ENCODE results near the gene ELMO1. TPM values are rescaled to one million over a fixed set of nuclear protein-coding genes. Genes with fewer than 3 reads are reported as not detected.

ELMO1 gene
- total RNA-seq, 2 donors from 2014 or later, result 66.0 to 72.2 TPM

DNA sequence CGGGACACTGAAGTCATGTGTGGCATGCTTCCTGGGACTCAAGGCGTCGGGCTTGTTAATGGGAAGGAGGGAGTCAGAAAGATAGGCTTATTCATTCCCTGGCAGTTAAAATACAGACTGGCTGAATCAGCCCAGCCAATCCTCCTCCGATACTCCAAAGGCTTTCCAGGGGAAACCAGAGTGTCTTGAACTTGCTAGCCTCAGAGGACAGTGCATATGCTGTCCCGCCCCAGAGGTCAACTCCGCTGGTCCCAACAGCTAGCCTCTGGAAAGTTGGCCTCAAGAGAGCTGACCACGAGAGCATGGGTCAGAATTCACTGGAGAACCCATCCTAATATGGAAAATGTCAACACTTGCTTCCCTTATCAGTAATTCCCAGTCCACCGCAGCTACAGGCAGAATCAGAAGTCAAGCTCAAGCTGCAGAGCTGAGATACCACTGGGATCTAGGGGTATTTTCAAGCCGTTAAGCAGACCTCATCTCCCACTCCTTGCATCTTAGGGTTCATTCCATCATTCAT, 43.0 kb downstream of the ELMO1 start:
- no peak overlapping the region for H3K4me3 ChIP-seq
- H3K4me1 ChIP-seq (ENCODE audit: control insufficient read depth in 1 of 2, low read depth in 2 of 2), result peaks cover 0 to 3% of the 10 kb centered on the region in 2 donors
- DNase-seq (ENCODE audit: low spot score) (no peak), ATAC-seq (ENCODE audit: insufficient number of reproducible peaks, low FRiP score, low read depth) (no peak)
- H3K9me3 ChIP-seq, result no peaks in the 10 kb centered on the region
- no peak overlapping the region for H3K27ac ChIP-seq
- no peaks in the 10 kb centered on the region for H3K36me3 ChIP-seq
- H3K27me3 ChIP-seq (replicated peaks; ENCODE audit: insufficient read depth), result no peaks in the 10 kb centered on the region
- TF ChIP-seq, protein P1, sequence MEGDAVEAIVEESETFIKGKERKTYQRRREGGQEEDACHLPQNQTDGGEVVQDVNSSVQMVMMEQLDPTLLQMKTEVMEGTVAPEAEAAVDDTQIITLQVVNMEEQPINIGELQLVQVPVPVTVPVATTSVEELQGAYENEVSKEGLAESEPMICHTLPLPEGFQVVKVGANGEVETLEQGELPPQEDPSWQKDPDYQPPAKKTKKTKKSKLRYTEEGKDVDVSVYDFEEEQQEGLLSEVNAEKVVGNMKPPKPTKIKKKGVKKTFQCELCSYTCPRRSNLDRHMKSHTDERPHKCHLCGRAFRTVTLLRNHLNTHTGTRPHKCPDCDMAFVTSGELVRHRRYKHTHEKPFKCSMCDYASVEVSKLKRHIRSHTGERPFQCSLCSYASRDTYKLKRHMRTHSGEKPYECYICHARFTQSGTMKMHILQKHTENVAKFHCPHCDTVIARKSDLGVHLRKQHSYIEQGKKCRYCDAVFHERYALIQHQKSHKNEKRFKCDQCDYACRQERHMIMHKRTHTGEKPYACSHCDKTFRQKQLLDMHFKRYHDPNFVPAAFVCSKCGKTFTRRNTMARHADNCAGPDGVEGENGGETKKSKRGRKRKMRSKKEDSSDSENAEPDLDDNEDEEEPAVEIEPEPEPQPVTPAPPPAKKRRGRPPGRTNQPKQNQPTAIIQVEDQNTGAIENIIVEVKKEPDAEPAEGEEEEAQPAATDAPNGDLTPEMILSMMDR (IDR thresholded peaks at IDR 0.05), result no peak

DNA sequence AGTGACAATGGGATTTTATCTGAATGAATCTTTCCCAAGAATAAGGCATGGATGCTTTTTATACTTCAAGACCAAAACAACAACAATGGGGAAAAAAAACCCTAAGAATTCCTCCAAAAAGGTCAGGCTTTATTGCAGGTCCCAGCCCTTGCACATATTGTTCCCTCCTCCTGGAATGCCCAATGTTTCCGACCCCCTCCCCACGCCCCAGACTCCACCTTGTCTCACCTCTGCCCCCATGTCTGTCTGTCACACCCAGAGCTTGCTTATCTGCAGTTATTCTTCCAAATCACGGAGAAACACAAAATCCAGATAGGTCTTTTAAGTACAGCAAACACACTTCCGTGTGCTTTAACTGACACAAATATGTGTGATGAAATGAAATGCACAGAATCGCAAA, 43.5 kb downstream of the ELMO1 start:
- ATAC-seq (ENCODE audit: insufficient number of reproducible peaks, low FRiP score, low read depth) (no peak), DNase-seq (ENCODE audit: low spot score) (no peak)
- TF ChIP-seq, protein P1 (IDR thresholded peaks at IDR 0.05), result no peak
- H3K4me1 ChIP-seq (ENCODE audit: control insufficient read depth in 1 of 2, low read depth in 2 of 2), result peaks cover 0 to 3% of the 10 kb centered on the region in 2 donors
- no peak overlapping the region for H3K27ac ChIP-seq
- H3K36me3 ChIP-seq, result no peaks in the 10 kb centered on the region
- H3K27me3 ChIP-seq (replicated peaks; ENCODE audit: insufficient read depth), result no peaks in the 10 kb centered on the region
- H3K4me3 ChIP-seq, result no peak overlapping the region
- H3K9me3 ChIP-seq, result no peaks in the 10 kb centered on the region

DNA sequence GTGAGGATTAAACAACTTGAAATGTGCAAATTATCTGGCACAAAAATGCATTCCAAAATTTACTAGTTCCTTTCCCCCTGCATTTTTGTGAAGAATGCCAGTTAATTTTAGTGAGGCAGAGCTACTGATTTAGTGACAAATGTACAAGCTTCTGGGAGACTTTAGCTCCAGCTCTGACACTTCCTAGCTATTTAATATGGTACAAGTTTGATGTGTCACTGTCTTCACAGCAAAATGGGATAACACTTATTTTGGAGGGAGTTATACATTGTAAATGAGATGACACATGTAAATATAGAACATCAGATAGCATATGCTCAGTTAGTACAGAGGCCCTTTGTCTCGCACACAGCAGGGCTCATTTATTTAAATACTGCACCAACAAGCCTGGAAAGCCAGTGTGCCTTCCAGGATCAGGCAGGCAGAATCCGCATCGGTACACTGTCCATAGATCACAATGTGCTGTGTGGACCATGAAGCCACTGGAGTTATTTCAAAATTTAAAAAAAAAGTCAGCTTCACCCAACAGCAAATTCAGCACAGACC, 48.7 kb downstream of the ELMO1 start:
- TF ChIP-seq, protein P1 (IDR thresholded peaks at IDR 0.05), result no peak
- no peak for DNase-seq (ENCODE audit: low spot score)
- Histone ChIP-seq H3K9me3 (no peaks in the 10 kb centered on the region), H3K4me1 (ENCODE audit: control insufficient read depth in 1 of 2, low read depth in 2 of 2) (no peaks in the 10 kb centered on the region), H3K36me3 (no peaks in the 10 kb centered on the region), H3K4me3 (no peak overlapping the region), H3K27me3 (replicated peaks; ENCODE audit: insufficient read depth) (no peaks in the 10 kb centered on the region), H3K27ac (no peak overlapping the region)
- no peak for ATAC-seq (ENCODE audit: insufficient number of reproducible peaks, low FRiP score, low read depth)

DNA sequence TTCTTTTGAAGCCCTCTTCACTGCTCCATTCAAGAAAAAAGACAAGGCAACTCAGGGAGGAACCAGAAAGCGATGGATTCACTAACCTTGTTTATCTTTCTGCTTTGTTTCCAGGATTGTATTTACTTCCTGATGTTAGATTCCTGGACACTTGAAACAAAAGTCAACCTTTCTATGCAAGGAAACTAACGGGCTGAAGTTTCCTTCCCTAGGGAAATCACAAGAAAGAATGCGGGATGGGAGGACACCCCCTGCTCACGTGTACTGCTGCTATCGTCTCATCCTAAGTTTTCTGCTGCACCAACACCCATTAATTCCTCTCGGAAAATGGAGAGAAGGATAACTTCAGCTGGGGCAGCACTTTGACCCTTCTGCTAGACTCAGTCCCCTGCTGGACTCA, 50.3 kb downstream of the ELMO1 start:
- Histone ChIP-seq H3K36me3 (no peaks in the 10 kb centered on the region), H3K9me3 (no peaks in the 10 kb centered on the region), H3K4me1 (ENCODE audit: control insufficient read depth in 1 of 2, low read depth in 2 of 2) (no peaks in the 10 kb centered on the region), H3K27ac (no peak overlapping the region), H3K4me3 (no peak overlapping the region), H3K27me3 (replicated peaks; ENCODE audit: insufficient read depth) (no peaks in the 10 kb centered on the region)
- DNase-seq (ENCODE audit: low spot score) (no peak), ATAC-seq (ENCODE audit: insufficient number of reproducible peaks, low FRiP score, low read depth) (no peak)
- TF ChIP-seq, protein P1 (IDR thresholded peaks at IDR 0.05), result no peak

DNA sequence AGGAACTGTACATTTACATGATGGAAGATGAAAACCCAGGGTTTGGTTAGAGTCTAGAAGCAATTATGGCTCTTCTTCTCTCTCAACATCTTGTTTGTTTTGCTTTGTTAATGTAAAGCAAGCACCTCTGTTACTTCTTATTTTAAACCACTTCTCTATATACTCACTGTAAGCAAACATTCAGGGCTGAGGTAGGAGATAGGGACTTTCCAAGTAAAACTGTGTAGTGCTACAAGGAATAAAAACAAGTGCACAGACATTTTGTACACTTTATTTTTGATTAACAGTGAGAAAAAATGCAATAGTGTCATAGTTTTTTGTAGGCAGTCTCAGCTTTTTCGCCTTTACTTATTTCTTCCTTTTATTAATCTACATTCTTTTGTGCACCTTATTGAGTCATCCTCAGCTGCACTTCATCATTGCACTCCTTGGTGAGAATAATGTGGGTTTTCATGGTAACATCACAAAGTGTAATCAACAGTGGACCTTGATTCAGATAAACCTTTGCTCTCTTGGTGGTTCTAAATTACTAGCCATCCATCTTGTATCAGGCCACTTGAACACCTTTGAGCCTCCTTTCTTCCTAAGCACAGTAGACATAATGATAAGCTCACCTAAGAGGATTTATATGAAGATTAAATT, 52.9 kb downstream of the ELMO1 start:
- H3K4me1 ChIP-seq (ENCODE audit: control insufficient read depth in 1 of 2, low read depth in 2 of 2), result peaks cover 0 to 3% of the 10 kb centered on the region in 2 donors
- H3K27ac ChIP-seq, result no peak overlapping the region
- TF ChIP-seq, protein P1 (IDR thresholded peaks at IDR 0.05), result no peak
- no peaks in the 10 kb centered on the region for H3K9me3 ChIP-seq
- no peak overlapping the region for H3K4me3 ChIP-seq
- H3K36me3 ChIP-seq, result no peaks in the 10 kb centered on the region
- DNase-seq (ENCODE audit: low spot score), result no peak
- H3K27me3 ChIP-seq (replicated peaks; ENCODE audit: insufficient read depth), result no peaks in the 10 kb centered on the region
- ATAC-seq (ENCODE audit: insufficient number of reproducible peaks, low FRiP score, low read depth), result no peak

All from thoracic aorta (tissue), 2 donors.